Epithelial cell of esophagus (primary cell): Measurements from ENCODE around the gene DVL2.

Experiments
- DNase-seq: peaks from one replicate; pipeline ENCODE4 v3.0.0; 2010; ENCODE audit warnings: low read depth
- H3K4me3 ChIP-seq: 2 replicates; pipeline ENCODE4 v1.5.1; 2011; ENCODE audit warnings: mild to moderate bottlenecking, low read length, control low read depth
- CTCF ChIP-seq: IDR thresholded peaks from 2 replicates; pipeline ENCODE4 v1.5.1; 2011; ENCODE audit warnings: low read depth, mild to moderate bottlenecking, low read length, control low read depth, inconsistent platforms; ENCODE audit not compliant: insufficient read depth; ENCODE audit errors: missing control alignments

The DVL2 gene

GRCh38 chr17:7254511-7254910, 20.2 kb upstream of the DVL2 start:
- no peak overlapping the region for H3K4me3 ChIP-seq
- no peak for TF ChIP-seq CTCF
- no peak for DNase-seq

GRCh38 chr17:7253082-7253481, 18.8 kb upstream of the DVL2 start:
- H3K4me3 ChIP-seq, result peak overlapping the region; percentile 77
- DNase-seq, result no peak
- no peak for TF ChIP-seq CTCF

- peak; percentile 93 for DNase-seq
- no peak for TF ChIP-seq CTCF
- peak within 1 kb of the TSS; percentile 77 for H3K4me3 ChIP-seq
Observed at GRCh38 chr17:7252176-7253043, 18.1 kb upstream of the DVL2 start, which contains the start of gene ELP5. Gene ELP5 (plus strand): TSS chr17:7252215. CDS start chr17:7252551, 336 bp downstream.

- TF ChIP-seq CTCF, result no peak
- DNase-seq, result peak; percentile 99
- peak within 1 kb of the TSS; percentile 77 for H3K4me3 ChIP-seq
Observed at GRCh38 chr17:7251661-7252175, 17.4 kb upstream of the DVL2 start, which contains the start of gene CTDNEP1. Gene CTDNEP1 (minus strand): TSS chr17:7251734. CDS start chr17:7251296, 438 bp downstream.

GRCh38 chr17:7250695-7251627, 16.6 kb upstream of the DVL2 start:
- H3K4me3 ChIP-seq, result peak overlapping the region; percentile 77
- no peak for TF ChIP-seq CTCF
- DNase-seq, result peak; percentile 32

GRCh38 chr17:7249830-7250229, 15.5 kb upstream of the DVL2 start:
- DNase-seq, result no peak
- H3K4me3 ChIP-seq, result peak overlapping the region; percentile 77
- no peak for TF ChIP-seq CTCF
